Neural progenitor cell (in vitro differentiated cells): ENCODE measurements around the gene IGSF3. TPM values are rescaled to one million over a fixed set of nuclear protein-coding genes. Genes with fewer than 3 reads are reported as not detected.

ENCODE experiments used
- DNase-seq: peaks from one replicate; pipeline ENCODE4 v3.0.0-alpha.2; 2016; ENCODE audit warnings: low spot score
- H2AFZ ChIP-seq: fragments of 200-600 bp; sonication (generic); replicated peaks from 2 replicates; pipeline ENCODE4 v1.6.1; 2016; ENCODE audit warnings: antibody characterized with exemption
- H3F3A ChIP-seq: fragments of 200-600 bp; sonication (generic); 2 replicates; pipeline ENCODE4 v1.6.1; 2016; ENCODE audit warnings: antibody characterized with exemption, low read depth
- H3K27ac ChIP-seq: fragments of 200-600 bp; sonication (generic); 2 replicates; pipeline ENCODE4 v1.5.1; 2016; ENCODE audit warnings: mild to moderate bottlenecking
- H3K27me3 ChIP-seq: fragments of 200-600 bp; sonication (generic); 2 replicates; pipeline ENCODE4 v1.6.1; 2016; ENCODE audit warnings: mild to moderate bottlenecking, moderate library complexity
- H3K36me3 ChIP-seq: fragments of 200-600 bp; sonication (generic); 2 replicates; pipeline ENCODE4 v1.5.1; 2016
- H3K4me1 ChIP-seq: fragments of 200-600 bp; sonication (generic); 2 replicates; pipeline ENCODE4 v1.6.1; 2016; ENCODE audit warnings: mixed run types
- H3K4me2 ChIP-seq: fragments of 200-600 bp; sonication (generic); 2 replicates; pipeline ENCODE4 v1.6.1; 2016
- H3K4me3 ChIP-seq: fragments of 200-600 bp; sonication (generic); 2 replicates; pipeline ENCODE4 v1.5.1; 2016
- H3K79me2 ChIP-seq: fragments of 200-600 bp; sonication (generic); 2 replicates; pipeline ENCODE4 v1.6.1; 2016; ENCODE audit warnings: low read depth
- H3K9ac ChIP-seq: fragments of 200-600 bp; sonication (generic); 2 replicates; pipeline ENCODE4 v1.6.1; 2016
- H3K9me3 ChIP-seq: fragments of 200-600 bp; sonication (generic); 2 replicates; pipeline ENCODE4 v1.5.1; 2016; ENCODE audit warnings: low read depth
- H4K20me1 ChIP-seq: fragments of 200-600 bp; sonication (generic); 2 replicates; pipeline ENCODE4 v1.6.1; 2016; ENCODE audit warnings: low read depth
- H3K27ac Mint-ChIP-seq: 3 replicates; pipeline ENCODE4 v1.8.0; 2021; ENCODE audit warnings: mixed read lengths
- H3K27me3 Mint-ChIP-seq: 2 replicates; pipeline ENCODE4 v1.8.0; 2022; ENCODE audit warnings: low read depth, mild to moderate bottlenecking, inconsistent platforms, moderate library complexity, mixed read lengths; ENCODE audit not compliant: insufficient read depth
- H3K36me3 Mint-ChIP-seq: 3 replicates; pipeline ENCODE4 v1.8.0; 2021; ENCODE audit warnings: mixed read lengths
- H3K4me1 Mint-ChIP-seq: 3 replicates; pipeline ENCODE4 v1.8.0; 2021; ENCODE audit warnings: mixed read lengths
- H3K4me3 Mint-ChIP-seq: 3 replicates; pipeline ENCODE4 v1.8.0; 2021; ENCODE audit warnings: mild to moderate bottlenecking, moderate library complexity, mixed read lengths
- H3K9me3 Mint-ChIP-seq: 3 replicates; pipeline ENCODE4 v1.8.0; 2020; ENCODE audit warnings: mixed read lengths
- EZH2 ChIP-seq: fragments of 200-600 bp; sonication (generic); IDR thresholded peaks from 2 replicates; pipeline ENCODE4 v1.6.1; 2017; ENCODE audit warnings: antibody characterized with exemption, mild to moderate bottlenecking, moderate library complexity
- EZH2phosphoT487 ChIP-seq: fragments of 200-600 bp; sonication (generic); IDR thresholded peaks from 2 replicates; pipeline ENCODE4 v1.6.1; 2017; ENCODE audit warnings: antibody characterized with exemption
- total RNA-seq: library from RNA; depleted of rRNA; stranded (reverse); fragments of >200 nt; gene quantifications from 2 replicates; pipeline ENCODE4 v1.2.3, GENCODE V29; 2015; ENCODE audit warnings: low replicate concordance
- TF ChIP-seq, protein P1 (sequence below): fragments of 200-600 bp; sonication (generic); IDR thresholded peaks from 2 replicates; pipeline ENCODE4 v1.5.1; 2017; ENCODE audit warnings: antibody characterized with exemption, mild to moderate bottlenecking

The IGSF3 gene
- total RNA-seq, 1 donor from 2014 or later: 24.0 TPM

DNA sequence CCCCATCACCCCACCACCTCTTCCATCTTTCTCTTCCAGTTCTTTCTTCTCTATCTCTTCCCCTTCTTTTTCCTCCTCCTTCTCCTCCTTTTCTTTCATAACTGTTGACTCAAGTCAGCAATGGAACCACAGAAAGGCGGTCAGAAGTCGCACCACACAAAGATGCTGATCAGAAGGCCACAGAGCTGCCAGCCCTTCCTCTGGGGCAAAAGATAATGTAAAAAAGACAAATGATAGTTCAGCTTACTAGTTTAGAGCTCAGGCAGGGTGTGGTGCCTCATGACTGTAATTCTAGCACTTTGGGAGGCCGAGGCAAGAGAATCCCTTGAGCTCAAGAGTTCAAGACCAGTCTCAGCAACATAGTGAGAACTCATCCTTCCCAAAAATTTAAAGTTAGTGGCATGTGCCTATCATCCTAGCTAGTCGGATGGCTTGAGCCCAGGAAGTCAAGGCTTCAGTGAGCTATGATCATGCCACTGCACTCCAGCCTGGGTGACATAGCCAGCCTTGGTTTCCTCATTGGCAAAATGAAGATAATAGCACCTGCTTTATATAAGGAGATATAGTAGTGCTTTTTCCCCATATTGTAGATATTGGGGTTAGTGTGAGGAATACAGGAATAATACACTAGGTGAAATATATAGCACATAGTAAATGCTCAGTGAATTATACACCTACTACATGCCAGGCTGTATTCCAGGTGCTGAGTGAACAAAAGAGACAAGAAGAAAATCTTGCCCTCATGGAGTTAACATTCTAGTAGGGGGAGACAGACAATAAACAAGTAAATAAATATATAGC is 12.5 kb upstream of the IGSF3 start:
- Mint-ChIP-seq H3K27ac (no peak overlapping the region), H3K9me3 (no peaks in the 10 kb centered on the region), H3K36me3 (no peaks in the 10 kb centered on the region), H3K4me3 (no peak overlapping the region), H3K4me1 (peaks cover 7% of the 10 kb centered on the region), H3K27me3 (peaks cover 3% of the 10 kb centered on the region)
- Histone ChIP-seq H3K9ac (no peak overlapping the region), H3K4me3 (no peak overlapping the region), H3K36me3 (no peaks in the 10 kb centered on the region), H3K9me3 (no peaks in the 10 kb centered on the region), H4K20me1 (no peaks in the 10 kb centered on the region), H3K27ac (no peak overlapping the region), H3K27me3 (no peaks in the 10 kb centered on the region), H3K4me2 (no peak overlapping the region), H2AFZ (peak overlapping the region; percentile 94), H3K4me1 (peaks cover 7% of the 10 kb centered on the region), H3F3A (no peaks in the 10 kb centered on the region), H3K79me2 (no peaks in the 10 kb centered on the region)
- no peak for DNase-seq
- TF ChIP-seq, protein P1, sequence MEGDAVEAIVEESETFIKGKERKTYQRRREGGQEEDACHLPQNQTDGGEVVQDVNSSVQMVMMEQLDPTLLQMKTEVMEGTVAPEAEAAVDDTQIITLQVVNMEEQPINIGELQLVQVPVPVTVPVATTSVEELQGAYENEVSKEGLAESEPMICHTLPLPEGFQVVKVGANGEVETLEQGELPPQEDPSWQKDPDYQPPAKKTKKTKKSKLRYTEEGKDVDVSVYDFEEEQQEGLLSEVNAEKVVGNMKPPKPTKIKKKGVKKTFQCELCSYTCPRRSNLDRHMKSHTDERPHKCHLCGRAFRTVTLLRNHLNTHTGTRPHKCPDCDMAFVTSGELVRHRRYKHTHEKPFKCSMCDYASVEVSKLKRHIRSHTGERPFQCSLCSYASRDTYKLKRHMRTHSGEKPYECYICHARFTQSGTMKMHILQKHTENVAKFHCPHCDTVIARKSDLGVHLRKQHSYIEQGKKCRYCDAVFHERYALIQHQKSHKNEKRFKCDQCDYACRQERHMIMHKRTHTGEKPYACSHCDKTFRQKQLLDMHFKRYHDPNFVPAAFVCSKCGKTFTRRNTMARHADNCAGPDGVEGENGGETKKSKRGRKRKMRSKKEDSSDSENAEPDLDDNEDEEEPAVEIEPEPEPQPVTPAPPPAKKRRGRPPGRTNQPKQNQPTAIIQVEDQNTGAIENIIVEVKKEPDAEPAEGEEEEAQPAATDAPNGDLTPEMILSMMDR: no peak
- TF ChIP-seq EZH2 (no peak), EZH2phosphoT487 (no peak)

DNA sequence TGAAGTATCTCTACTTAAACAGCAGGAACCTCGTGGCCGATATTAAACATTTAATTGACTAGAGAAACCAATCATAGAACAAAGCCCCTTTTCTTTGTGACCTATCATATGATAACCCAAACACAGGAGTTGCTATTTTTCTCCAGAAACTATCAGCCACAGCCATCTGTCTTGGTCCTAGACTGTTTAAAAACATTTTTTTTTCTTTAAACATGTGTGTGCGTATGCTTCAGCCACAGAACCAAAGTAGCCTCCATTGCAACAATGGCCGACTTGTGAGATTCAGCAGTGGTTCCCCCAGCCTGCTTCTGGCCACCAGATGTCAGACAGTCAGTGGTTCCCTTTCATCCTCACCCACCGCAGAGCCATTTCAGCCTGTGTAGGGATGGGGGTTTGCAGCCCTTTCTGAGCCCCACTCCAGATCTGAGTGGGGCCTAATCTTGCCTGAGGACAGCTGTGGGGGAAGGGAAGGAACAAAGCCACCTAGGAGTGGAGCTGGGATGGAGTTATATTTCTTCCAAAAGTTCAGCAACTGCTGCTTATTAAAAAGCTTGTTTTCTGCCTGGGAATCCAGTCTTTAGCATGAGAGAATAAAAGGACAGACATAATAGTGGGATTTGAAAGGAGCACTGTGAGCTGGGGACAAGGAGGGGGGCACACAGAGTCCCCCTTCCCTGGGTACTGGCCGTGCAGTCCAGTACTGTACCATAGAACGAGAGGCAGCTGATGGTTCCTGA is 11.7 kb upstream of the IGSF3 start:
- Histone ChIP-seq H3K9me3 (no peaks in the 10 kb centered on the region), H3K4me2 (no peak overlapping the region), H3K4me3 (no peak overlapping the region), H2AFZ (peak overlapping the region; percentile 94), H4K20me1 (no peaks in the 10 kb centered on the region), H3K27me3 (no peaks in the 10 kb centered on the region), H3K27ac (no peak overlapping the region), H3K79me2 (no peaks in the 10 kb centered on the region), H3F3A (no peaks in the 10 kb centered on the region), H3K9ac (no peak overlapping the region), H3K36me3 (no peaks in the 10 kb centered on the region), H3K4me1 (peaks cover 7% of the 10 kb centered on the region)
- H3K9me3 Mint-ChIP-seq: no peaks in the 10 kb centered on the region
- no peak overlapping the region for H3K4me3 Mint-ChIP-seq
- peaks cover 3% of the 10 kb centered on the region for H3K27me3 Mint-ChIP-seq
- peak; percentile 27 for DNase-seq
- peaks cover 7% of the 10 kb centered on the region for H3K4me1 Mint-ChIP-seq
- H3K27ac Mint-ChIP-seq: no peak overlapping the region
- TF ChIP-seq EZH2phosphoT487: no peak
- TF ChIP-seq, protein P1: peak; percentile 11
- TF ChIP-seq EZH2: no peak
- H3K36me3 Mint-ChIP-seq: no peaks in the 10 kb centered on the region

DNA sequence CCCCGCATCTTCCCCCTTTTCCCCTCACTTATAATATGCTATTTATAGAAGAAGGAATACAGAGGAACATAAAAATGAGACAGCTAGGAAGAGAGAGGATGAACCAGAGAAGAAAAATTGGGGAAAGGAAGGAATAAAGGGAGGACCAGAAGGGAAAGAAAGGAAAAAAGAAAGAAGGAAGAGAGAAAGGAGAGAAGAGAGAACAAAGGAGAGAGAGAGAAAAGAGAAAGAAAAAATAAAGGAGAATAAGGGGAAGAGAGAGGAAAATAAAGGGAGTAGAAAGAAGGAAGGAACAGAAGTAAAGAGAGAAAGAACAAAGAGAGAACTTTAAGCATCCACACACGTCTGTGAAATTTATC is 11.2 kb upstream of the IGSF3 start:
- Histone ChIP-seq H3K79me2 (no peaks in the 10 kb centered on the region), H2AFZ (peak overlapping the region; percentile 94), H3K9ac (no peak overlapping the region), H4K20me1 (no peaks in the 10 kb centered on the region), H3K4me1 (peaks cover 7% of the 10 kb centered on the region), H3K4me2 (no peak overlapping the region), H3K27ac (no peak overlapping the region), H3F3A (no peaks in the 10 kb centered on the region), H3K36me3 (no peaks in the 10 kb centered on the region), H3K4me3 (no peak overlapping the region), H3K9me3 (no peaks in the 10 kb centered on the region), H3K27me3 (no peaks in the 10 kb centered on the region)
- Mint-ChIP-seq H3K27ac (no peak overlapping the region), H3K27me3 (peaks cover 3% of the 10 kb centered on the region), H3K4me3 (no peak overlapping the region), H3K36me3 (no peaks in the 10 kb centered on the region), H3K9me3 (no peaks in the 10 kb centered on the region), H3K4me1 (peaks cover 7% of the 10 kb centered on the region)
- TF ChIP-seq EZH2phosphoT487: no peak
- TF ChIP-seq, protein P1: no peak
- TF ChIP-seq EZH2: no peak
- no peak for DNase-seq
